RCC 7860 (cell line): ENCODE data around the gene PIK3R2.

Experiments used
- DNase-seq: peaks from one replicate; pipeline ENCODE4 v3.0.0-alpha.2; 2015; ENCODE audit warnings: low spot score
- FAIRE-seq: peaks from 2 replicates; lab custom pipeline; 2012; peaks lifted over from hg19 to GRCh38; lab: Jason Lieb, UNC

PIK3R2 gene

DNA sequence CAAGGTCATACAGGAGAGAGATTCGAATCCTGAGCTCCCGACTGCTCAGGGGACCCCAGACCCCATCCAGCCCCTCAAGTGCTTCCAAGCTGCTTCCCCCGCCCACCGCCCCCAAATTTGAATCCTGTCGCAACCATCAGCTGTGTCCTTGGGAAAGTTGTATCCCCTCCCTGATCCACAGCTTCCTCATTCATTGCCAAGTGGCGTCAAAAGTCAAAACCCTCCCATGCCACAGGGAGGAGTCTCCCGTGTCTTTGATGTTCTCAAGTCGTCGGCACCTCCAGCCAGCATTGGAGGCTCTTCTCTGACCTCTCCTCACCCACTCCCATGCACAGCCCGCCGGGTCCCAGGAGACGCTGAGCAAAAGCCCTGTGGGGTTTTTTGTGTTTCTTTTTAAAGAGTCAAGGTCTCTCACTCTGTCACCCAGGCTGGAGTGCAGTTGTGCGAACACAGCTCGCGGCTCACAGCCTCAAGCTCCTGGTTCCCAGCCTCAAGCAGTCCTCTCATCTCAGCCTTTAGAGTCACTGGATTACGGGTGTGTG, 17.8 kb downstream of the PIK3R2 start:
- no peak for FAIRE-seq
- DNase-seq, result no peak

DNA sequence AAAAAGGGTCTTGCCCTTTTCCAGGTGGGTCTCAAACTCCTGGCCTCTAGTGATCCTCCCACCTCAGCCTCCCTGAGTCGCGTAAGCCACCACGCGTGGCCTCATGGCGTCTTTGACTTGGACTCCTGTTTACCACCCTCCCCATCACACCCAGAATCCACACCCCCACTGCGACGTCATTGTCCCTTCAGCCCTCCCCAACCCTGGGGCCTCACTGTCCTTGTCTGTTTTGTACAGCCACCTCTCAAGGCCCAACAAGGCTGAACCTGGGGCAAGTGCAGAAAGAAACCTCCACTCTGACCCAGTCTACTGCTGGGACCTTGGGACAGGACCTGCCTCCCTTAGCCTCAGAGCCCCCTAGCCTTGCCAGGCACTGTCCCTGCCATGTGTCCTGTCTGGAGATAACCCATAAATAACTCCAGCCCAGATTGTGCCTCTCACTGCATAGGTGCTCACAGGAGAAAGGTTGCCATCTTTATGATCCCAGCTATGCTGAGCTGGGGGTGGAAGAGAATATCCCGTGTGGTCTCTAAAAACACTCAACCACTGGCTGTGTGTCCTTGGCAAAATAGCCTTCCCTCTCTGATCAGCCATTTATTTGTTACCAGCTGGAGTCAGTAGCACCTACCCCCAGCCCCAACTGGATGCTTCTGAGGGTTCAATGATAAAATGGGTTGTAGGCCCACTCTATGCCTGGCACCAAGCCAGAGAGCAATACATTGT, 18.8 kb downstream of the PIK3R2 start:
- FAIRE-seq, result no peak
- DNase-seq, result no peak

DNA sequence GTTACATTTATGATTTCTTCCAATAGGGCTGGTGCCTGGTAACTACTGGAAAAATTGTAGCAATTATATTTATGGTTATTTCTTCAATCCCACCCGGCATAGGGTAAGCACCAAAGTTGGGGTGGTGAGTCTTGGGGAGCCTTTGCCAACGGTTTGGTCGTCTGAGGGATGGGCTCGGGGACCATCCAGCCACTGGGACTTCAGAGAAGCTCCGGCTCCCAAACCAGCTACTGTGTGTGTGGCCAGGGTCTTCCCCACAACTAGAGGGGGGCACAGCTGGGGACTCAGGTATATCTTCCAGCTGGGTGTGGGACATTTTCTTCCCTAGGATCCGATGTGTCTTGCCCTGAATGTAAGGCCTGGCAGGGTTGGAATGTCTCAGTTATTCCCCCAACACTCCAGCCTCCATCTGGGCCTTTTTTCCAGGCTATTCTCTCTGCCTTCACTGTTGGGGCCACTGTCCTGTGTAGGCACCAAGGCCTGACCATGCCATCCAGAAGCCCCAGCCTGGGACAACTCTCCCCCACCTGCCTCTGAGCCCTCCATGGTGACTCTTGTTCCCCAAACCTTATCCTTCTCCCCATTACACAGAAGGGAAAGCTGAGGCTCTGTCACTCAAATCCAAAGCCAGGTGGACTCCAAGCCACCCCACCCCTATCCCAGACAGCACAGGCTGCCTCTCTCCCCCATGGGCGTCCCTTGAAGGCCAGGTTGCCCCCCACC, 19.5 kb downstream of the PIK3R2 start:
- DNase-seq (no peak), FAIRE-seq (no peak)

DNA sequence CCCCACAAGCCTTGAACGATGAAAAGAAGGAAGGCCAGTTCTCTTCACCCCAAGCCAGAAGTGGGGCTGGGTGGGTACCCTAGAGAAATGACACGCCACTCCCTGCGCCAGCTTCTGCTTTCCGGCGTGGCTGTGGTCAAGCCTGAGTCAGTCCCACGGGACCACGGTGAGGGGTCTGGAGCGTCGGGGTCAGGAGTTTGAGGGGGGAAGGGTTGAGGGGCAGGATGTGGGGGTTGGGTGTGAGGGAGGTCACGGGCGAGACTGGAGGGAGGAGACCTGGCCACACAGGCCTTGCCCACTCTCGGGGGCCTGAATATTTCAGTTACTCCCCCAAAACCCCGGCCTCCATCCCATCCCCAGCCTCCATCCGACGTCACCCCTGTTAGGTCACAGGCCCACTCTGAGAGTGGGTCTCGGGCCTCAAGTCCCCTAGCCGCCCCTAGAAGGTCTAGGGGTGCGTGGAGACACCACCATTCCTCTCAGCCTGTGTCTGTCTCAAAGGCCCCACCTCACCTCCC, 20.1 kb downstream of the PIK3R2 start:
- DNase-seq (no peak), FAIRE-seq (no peak)

DNA sequence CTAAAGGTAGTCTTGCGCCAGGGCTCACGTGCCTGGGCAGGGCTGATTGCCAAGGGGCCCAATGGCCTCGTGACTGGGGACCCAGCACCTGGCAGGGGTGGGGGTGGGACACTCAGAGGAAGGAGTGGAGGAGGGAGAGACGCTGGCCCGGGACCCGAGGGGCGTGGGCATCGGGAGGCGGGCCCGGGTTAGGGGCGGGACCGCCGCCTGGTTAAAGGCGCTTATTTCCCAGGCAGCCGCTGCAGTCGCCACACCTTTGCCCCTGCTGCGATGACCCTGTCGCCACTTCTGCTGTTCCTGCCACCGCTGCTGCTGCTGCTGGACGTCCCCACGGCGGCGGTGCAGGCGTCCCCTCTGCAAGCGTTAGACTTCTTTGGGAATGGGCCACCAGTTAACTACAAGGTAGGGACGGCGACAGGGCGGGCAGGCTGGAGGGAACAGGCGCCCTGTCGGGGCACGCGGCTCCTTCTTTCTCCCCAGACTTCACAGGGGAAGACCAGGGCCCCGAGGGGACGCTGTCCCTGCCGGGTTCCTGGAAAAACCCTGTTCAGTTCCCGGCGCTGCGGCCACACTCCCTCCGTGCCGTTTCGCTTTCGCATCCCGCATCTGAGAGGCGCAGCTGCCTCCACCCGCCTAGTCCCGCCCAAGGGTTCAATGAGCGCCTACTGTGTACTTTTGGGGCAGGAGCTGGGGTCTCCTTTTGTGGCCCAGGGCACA, 20.8 kb downstream of the PIK3R2 start, which contains the start of gene IFI30:
Gene IFI30 (plus strand): TSS at position 242 of the 717 bp plus-strand sequence. CDS start 29 bp downstream, at position 271.
- FAIRE-seq (no peak), DNase-seq (no peak)

DNA sequence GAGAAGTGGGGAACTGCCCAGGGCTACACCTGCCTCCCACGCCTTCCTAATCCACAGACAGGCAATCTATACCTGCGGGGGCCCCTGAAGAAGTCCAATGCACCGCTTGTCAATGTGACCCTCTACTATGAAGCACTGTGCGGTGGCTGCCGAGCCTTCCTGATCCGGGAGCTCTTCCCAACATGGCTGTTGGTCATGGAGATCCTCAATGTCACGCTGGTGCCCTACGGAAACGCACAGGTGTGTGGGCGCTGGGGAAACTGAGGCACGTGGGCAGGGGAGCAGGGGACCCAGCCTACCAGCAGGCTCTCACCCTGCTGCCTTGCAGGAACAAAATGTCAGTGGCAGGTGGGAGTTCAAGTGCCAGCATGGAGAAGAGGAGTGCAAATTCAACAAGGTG, 22.0 kb downstream of the PIK3R2 start:
- FAIRE-seq, result no peak
- DNase-seq, result no peak

DNA sequence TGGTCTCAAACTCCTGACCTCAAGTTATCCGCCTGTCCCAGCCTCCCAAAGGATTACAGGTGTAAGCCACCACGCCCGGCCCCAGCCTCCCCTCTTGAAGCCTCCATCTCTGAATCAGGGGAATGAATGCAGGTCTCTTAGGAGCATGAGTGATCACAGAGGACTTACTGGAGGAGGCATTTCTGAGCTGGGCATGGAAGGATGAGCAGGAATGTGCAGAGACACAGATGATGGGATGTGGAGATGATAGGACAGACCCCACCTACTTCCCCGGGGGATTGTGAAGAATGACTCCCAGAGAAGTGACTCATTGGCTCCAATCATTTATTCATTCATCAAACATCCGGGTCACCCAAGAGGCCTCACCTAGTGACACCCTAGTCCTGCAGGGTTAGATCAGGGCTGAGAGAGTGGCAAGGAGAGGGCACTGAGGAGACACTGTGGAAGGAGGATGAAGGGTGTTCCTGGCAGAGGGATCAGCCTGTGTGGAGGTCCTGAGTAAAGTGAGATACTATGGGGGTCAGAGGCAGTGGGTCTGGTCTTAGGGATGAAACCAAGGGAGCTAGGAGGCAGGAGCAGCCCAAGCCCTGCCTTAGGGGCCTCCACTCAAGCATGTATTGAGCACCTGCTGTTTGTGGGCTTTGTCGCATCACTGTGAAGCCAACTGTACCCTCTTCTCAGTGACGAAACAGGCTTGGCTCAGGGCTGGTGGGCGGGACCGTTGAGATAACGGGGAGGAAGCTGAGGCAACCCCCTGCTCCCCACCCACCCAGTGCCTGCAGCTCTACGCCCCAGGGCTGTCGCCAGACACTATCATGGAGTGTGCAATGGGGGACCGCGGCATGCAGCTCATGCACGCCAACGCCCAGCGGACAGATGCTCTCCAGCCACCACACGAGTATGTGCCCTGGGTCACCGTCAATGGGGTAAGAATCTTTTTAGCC, 23.7 kb downstream of the PIK3R2 start:
- FAIRE-seq, result no peak
- peak; percentile 10 for DNase-seq

DNA sequence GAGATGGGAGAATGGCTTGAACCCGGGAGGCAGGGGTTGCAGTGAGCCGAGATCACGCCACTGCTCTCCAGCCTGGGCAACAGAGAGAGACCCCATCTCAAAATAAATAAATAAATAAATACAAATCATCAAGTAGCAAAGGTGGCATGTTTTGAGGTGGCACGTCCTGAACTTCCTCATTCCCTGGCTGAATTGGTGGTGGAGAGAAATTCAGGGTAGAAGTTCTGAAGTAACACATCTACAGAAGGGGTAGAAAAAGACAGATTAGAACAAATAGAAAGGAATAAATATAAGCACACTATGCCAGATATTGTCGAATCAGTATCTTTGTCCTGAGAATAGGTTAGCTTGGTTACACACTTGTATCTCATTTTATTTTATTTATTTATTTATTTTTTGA, 27.0 kb downstream of the PIK3R2 start:
- DNase-seq (no peak), FAIRE-seq (no peak)

DNA sequence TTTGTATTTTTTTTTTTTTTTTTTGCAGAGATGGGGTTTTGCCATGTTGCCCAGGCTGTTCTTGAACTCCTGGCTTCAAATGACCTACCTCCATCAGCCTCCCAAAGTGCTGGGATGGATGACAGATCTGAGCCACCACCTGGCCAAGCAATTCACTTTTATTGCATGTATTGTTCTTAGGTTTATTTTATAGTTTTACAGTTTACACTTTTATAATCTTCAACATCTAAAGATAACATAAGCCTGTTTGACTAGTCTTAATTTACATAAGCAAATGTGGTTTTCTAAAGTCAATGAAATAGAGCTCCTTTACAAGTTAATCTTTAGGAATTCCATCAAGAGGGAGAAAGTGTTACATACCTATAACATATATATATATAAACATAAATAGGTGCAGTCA, 30.6 kb downstream of the PIK3R2 start:
- FAIRE-seq, result no peak

DNA sequence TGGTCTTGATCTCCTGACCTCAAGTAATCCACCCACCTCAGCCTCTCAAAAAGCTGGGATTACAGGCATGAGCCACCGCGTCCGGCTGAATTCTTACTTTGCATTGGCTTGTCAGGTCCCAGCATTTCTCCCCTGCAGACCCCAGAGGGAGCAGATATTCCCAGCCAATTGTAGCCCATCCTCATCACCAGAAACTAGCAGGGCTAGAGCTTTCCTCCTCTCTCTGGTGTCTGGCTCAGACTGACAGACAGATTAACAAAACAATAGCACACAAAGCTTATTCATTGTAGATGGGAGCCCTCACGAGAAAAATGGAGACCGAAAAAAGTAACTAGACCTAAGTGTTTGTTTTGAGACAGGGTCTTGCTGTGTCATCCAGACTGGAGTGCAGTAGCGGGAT, 32.6 kb downstream of the PIK3R2 start:
- FAIRE-seq (no peak), DNase-seq (no peak)

More for the DNA sequence above, 30.6 kb downstream of the PIK3R2 start:
- DNase-seq, result no peak

DNA sequence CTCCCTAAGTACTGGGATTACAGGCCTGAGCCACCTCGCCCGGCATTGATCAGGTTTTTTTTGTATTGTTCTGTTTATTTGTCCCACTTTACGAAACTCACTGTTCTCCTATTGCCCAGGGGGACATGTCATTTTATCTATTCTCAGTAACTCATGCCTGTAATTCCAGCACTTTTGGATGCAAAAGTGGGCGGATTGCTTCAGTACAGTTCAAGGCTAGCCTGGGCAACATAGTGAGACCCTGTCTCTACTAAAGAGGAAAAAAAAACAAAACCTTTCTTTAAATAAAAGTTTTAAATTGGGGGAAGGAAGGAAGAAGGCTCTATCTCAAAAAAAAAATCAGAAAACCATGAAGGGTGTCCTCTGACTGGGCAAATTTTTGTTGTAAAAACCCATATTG, 37.3 kb downstream of the PIK3R2 start:
- FAIRE-seq, result no peak
- DNase-seq, result no peak

DNA sequence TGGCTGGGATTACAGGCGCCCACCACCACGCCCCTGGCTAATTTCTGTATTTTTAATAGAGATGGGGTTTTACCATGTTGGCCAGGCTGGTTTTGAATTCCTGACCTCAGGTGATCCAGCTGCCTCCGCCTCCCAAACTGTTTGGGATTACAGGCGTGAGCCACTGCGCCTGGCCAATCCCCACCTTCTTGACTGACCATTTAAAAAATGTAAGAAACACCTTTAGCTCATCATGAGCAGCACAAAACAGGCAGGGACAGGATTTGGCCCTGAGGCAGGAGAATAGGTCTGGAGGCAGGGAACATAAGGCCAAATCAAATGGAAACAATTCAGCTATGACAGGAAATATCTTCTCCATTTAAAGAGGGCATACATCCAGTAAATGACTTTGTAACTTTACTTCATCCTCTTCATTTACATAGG, 38.7 kb downstream of the PIK3R2 start:
- FAIRE-seq (no peak), DNase-seq (no peak)

DNA sequence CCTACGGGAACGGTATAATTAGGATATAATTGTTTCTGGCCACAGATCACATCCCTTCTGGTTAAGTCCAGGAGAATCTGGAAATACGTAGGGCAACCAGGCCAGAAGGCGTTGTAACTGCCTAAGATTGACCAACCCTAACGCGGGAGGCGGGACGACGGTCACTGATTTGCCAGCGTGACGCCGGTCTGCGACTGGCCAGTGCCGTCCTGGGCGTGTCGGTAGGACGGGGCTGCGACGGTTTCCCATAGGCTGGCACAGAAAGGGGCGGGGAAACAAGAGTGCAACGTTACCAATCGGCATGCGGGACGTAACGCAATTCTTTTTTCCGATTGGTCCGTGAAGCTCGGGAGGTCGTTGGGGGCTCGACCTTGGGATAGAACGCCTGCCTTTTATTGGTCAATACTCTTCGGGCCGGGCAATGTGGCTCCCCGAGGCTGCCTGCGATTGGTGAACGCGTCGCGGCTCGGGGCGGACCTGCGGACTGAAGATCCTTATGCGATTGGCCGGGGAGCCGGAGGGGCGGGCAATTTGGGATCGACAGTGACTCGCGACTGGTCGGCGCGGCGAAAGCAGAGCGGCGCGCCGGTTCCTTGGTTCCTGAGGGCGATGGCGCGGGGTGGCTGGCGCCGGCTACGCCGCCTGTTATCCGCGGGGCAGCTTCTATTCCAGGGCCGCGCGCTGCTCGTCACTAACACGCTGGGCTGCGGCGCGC, 39.9 kb downstream of the PIK3R2 start, which contains the start of gene MPV17L2:
Gene MPV17L2 (plus strand): TSS at position 546 of the 715 bp plus-strand sequence. CDS start 64 bp downstream, at position 610.
- DNase-seq (peak; percentile 99), FAIRE-seq (peak; percentile 95)

DNA sequence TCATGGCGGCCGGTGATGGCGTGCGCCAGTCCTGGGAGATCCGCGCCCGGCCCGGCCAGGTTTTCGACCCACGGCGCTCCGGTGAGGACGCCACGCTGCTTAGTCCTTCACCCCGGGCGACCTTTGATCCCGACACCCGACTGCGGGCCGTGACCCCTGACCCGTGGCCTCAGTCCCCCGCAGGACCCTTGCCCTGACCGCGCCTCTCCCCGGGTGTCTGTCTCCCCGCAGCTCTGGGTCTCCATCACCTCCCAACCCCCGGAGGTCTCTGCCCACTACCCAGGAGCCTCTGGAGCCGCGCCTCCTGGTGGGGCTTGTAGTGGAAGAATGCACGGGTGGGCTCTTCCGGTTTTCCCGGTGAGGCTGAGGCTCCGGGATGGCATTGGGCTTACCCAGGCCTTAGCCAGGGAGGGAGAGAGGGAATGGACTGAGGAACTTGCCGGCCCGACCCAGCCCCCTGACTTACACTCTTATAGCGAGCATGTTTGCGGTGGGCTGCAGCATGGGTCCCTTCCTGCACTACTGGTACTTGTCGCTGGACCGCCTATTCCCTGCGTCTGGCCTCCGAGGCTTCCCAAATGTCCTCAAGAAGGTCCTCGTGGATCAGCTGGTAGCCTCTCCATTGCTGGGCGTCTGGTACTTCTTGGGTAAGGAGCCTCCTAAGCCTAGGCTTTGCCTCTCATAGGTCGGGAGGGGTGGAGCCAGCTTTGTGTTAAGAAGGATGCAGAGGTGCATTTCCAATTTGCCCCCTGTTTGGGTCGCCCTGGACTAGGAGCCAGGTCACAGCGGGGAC, 40.6 kb downstream of the PIK3R2 start:
- no peak for DNase-seq
- no peak for FAIRE-seq

DNA sequence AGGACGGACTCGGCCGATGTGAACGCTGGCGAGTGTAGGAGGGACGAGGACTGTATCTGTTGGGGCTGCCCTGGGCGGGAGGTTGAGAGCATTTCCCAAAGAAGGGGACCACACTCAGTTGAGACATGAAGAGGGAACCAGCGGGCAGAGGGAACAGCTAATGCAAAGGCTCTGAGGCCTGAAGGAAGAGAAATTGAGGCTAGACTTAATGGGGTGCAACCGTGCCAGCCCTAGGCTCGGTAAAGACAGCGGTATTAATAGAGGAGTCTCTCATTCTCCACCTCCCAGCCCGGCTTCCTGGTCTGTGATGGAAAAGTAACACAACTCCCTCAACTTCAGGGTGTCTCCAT, 41.2 kb downstream of the PIK3R2 start:
- DNase-seq, result no peak
- no peak for FAIRE-seq

DNA sequence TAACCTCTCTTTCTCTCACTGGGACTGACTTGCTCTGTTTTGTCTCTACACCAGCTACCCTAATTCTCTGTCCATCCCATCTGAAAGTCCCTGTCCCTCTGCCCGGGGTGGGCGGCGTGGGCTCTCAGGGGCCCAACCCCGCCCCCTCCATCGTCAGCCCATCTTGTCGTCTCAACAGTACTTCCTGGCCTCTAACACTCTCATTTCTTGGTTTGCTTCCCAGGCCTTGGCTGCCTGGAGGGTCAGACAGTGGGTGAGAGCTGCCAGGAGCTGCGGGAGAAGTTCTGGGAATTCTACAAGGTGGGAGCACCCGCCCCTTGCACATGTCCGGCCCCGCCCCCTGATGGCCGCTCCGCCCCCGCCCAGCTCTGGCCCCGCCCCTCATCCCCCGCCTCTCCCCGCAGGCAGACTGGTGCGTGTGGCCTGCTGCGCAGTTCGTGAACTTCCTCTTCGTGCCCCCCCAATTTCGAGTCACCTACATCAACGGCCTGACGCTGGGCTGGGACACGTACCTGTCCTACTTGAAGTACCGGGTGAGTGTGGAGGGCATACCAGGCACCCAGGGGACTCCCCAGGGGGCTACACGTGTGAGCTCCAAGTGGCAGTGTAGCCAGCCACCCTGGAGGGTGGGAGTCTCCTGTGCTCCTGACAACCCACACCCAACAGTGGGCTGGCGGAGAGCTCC, 41.7 kb downstream of the PIK3R2 start:
- FAIRE-seq, result no peak
- DNase-seq, result no peak

DNA sequence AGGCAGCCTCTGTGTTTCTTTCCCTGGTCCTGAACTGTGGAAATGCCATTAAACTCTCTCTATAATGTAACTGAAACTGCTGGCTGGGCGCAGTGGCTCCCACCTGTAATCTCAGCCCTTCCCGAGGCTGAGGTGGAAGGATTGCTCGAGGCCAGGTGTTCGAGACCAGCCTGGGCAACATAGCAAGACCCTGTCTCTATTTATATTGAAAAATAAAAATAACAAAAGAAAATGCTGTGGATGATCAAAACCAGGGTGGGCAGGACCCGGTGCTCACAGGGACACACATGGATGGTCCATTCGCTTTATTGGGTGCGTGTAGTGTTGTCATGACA, 43.5 kb downstream of the PIK3R2 start:
- DNase-seq, result no peak
- FAIRE-seq, result no peak

DNA sequence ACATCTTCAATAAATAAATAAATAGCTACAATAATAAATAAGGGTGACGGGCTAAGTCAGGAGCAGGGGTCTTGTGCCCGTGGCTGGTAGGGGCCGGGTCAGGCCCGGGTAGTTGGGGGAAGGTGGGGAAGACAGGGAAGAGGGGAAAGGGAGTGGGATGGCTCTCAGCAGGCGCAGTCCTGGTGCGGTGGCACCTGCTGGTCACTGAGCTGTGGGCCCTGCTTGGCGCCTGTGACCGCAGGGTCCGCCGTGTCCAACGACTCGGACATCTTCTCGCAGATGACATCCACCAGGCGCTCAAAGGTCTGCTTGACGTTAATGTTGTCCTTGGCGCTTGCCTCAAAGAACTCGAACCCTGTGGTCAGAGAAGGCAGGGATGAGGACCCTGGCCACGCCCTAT, 44.3 kb downstream of the PIK3R2 start:
- DNase-seq, result no peak
- no peak for FAIRE-seq
